ENCODE results near the gene AFG3L2. TPM values are rescaled to one million over a fixed set of nuclear protein-coding genes. Genes with fewer than 3 reads are reported as not detected.

The AFG3L2 gene
- total and polyA plus RNA-seq, 4 donors: 16.4 to 41.3 (median 33.8) TPM

DNA sequence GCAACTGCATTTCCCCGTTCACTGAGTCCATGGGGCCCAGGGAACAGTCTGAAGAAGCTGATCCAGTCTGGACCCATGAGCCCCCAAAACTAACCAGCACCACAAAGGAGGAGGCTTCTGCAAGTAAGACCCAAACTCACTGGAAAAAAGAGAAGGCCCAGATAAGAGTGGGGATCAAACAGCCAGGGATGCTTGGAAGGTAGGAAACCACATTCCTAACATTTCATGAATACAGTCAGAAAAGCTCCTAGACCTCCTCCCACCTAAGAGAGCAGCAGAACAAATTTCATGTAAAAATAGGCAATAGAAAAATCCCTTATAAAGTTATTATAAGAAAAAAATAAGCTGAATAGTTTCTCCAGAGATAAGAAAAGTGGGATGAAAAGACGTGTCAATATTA, 38.6 kb downstream of the AFG3L2 start:
- DNase-seq (no peak), ATAC-seq (ENCODE audit: insufficient read depth, low FRiP score) (no peak)
- Histone ChIP-seq H3K9me3 (ENCODE audit: control insufficient read depth in 4 of 4, insufficient read depth in 3 of 4, low read length in 3 of 4) (no peaks in the 10 kb centered on the region), H3K4me1 (ENCODE audit: control insufficient read depth in 5 of 5, insufficient read depth in 5 of 5, low read length in 5 of 5) (no peaks in the 10 kb centered on the region), H3K27ac (ENCODE audit: low read depth in 1 of 2, low read length in 1 of 2) (no peak overlapping the region), H3K9ac (ENCODE audit: insufficient read depth in 1 of 2, low read length in 2 of 2) (no peak overlapping the region), H3K36me3 (ENCODE audit: control insufficient read depth in 4 of 4, insufficient read depth in 4 of 4, low read length in 4 of 4) (peaks cover 19 to 42% (median 34%) of the 10 kb centered on the region in 4 donors), H3K27me3 (ENCODE audit: control insufficient read depth in 3 of 3, insufficient read depth in 3 of 3, low read length in 2 of 3) (no peaks in the 10 kb centered on the region), H3K4me3 (no peak overlapping the region)
- TF ChIP-seq, protein P1, sequence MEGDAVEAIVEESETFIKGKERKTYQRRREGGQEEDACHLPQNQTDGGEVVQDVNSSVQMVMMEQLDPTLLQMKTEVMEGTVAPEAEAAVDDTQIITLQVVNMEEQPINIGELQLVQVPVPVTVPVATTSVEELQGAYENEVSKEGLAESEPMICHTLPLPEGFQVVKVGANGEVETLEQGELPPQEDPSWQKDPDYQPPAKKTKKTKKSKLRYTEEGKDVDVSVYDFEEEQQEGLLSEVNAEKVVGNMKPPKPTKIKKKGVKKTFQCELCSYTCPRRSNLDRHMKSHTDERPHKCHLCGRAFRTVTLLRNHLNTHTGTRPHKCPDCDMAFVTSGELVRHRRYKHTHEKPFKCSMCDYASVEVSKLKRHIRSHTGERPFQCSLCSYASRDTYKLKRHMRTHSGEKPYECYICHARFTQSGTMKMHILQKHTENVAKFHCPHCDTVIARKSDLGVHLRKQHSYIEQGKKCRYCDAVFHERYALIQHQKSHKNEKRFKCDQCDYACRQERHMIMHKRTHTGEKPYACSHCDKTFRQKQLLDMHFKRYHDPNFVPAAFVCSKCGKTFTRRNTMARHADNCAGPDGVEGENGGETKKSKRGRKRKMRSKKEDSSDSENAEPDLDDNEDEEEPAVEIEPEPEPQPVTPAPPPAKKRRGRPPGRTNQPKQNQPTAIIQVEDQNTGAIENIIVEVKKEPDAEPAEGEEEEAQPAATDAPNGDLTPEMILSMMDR (IDR thresholded peaks at IDR 0.05; ENCODE audit: control extremely low read depth, extremely low read depth): no peak
- 91 to 95% methylated on average over 2 of the region's 2 CpGs for WGBS, 2 donors

GRCh38 chr18:12336887-12337286, 40.1 kb downstream of the AFG3L2 start:
- H3K9me3 ChIP-seq (ENCODE audit: control insufficient read depth in 4 of 4, insufficient read depth in 3 of 4, low read length in 3 of 4): no peaks in the 10 kb centered on the region
- DNase-seq (no peak), ATAC-seq (ENCODE audit: insufficient read depth, low FRiP score) (peak; percentile 14)
- H3K36me3 ChIP-seq (ENCODE audit: control insufficient read depth in 4 of 4, insufficient read depth in 4 of 4, low read length in 4 of 4): peaks cover 15 to 42% (median 28%) of the 10 kb centered on the region in 4 donors
- TF ChIP-seq, protein P1 (IDR thresholded peaks at IDR 0.05; ENCODE audit: control extremely low read depth, extremely low read depth): no peak
- peak overlapping the region in 1 of 2 donors; percentile 34 for H3K27ac ChIP-seq (ENCODE audit: low read depth in 1 of 2, low read length in 1 of 2)
- no peaks in the 10 kb centered on the region for H3K27me3 ChIP-seq (ENCODE audit: control insufficient read depth in 3 of 3, insufficient read depth in 3 of 3, low read length in 2 of 3)
- H3K9ac ChIP-seq (ENCODE audit: insufficient read depth in 1 of 2, low read length in 2 of 2): no peak overlapping the region
- WGBS, 2 donors: 73 to 75% methylated on average over 6 of the region's 6 CpGs
- H3K4me1 ChIP-seq (ENCODE audit: control insufficient read depth in 5 of 5, insufficient read depth in 5 of 5, low read length in 5 of 5): no peaks in the 10 kb centered on the region
- no peak overlapping the region for H3K4me3 ChIP-seq

- TF ChIP-seq, protein P1 (IDR thresholded peaks at IDR 0.05; ENCODE audit: control extremely low read depth, extremely low read depth): no peak
- no peak overlapping the region for H3K9ac ChIP-seq (ENCODE audit: insufficient read depth in 1 of 2, low read length in 2 of 2)
- H3K4me1 ChIP-seq (ENCODE audit: control insufficient read depth in 5 of 5, insufficient read depth in 5 of 5, low read length in 5 of 5): no peaks in the 10 kb centered on the region
- WGBS, 2 donors: 84 to 88% methylated on average over 2 of the region's 2 CpGs
- no peak overlapping the region for H3K27ac ChIP-seq (ENCODE audit: low read depth in 1 of 2, low read length in 1 of 2)
- no peak overlapping the region for H3K4me3 ChIP-seq
- no peaks in the 10 kb centered on the region for H3K9me3 ChIP-seq (ENCODE audit: control insufficient read depth in 4 of 4, insufficient read depth in 3 of 4, low read length in 3 of 4)
- H3K27me3 ChIP-seq (ENCODE audit: control insufficient read depth in 3 of 3, insufficient read depth in 3 of 3, low read length in 2 of 3): no peaks in the 10 kb centered on the region
- no peak for ATAC-seq (ENCODE audit: insufficient read depth, low FRiP score)
- peak in 1 of 3 donors; percentile 4 for DNase-seq
- peaks cover 12 to 36% (median 27%) of the 10 kb centered on the region in 4 donors for H3K36me3 ChIP-seq (ENCODE audit: control insufficient read depth in 4 of 4, insufficient read depth in 4 of 4, low read length in 4 of 4)
Measured at GRCh38 chr18:12336171-12336613, 40.8 kb downstream of the AFG3L2 start.

GRCh38 chr18:12335503-12335902, 41.5 kb downstream of the AFG3L2 start:
- Histone ChIP-seq H3K36me3 (ENCODE audit: control insufficient read depth in 4 of 4, insufficient read depth in 4 of 4, low read length in 4 of 4) (peaks cover 12 to 31% (median 24%) of the 10 kb centered on the region in 4 donors), H3K9me3 (ENCODE audit: control insufficient read depth in 4 of 4, insufficient read depth in 3 of 4, low read length in 3 of 4) (no peaks in the 10 kb centered on the region), H3K4me3 (no peak overlapping the region), H3K27me3 (ENCODE audit: control insufficient read depth in 3 of 3, insufficient read depth in 3 of 3, low read length in 2 of 3) (no peaks in the 10 kb centered on the region), H3K9ac (ENCODE audit: insufficient read depth in 1 of 2, low read length in 2 of 2) (no peak overlapping the region), H3K27ac (ENCODE audit: low read depth in 1 of 2, low read length in 1 of 2) (no peak overlapping the region), H3K4me1 (ENCODE audit: control insufficient read depth in 5 of 5, insufficient read depth in 5 of 5, low read length in 5 of 5) (no peaks in the 10 kb centered on the region)
- 77 to 95% methylated on average over 7 of the region's 7 CpGs for WGBS, 2 donors
- TF ChIP-seq, protein P1 (IDR thresholded peaks at IDR 0.05; ENCODE audit: control extremely low read depth, extremely low read depth): no peak
- no peak for ATAC-seq (ENCODE audit: insufficient read depth, low FRiP score)
- no peak for DNase-seq

Measured in lung (tissue), 12 donors.